H1 (cell line): ENCODE measurements around the gene EZH2. TPM values are rescaled to one million over a fixed set of nuclear protein-coding genes. Genes with fewer than 3 reads are reported as not detected.

Experiments
- CTCF ChIA-PET: fragments of 300-600 bp; sonication (Branson Sonifier 250); formaldehyde crosslinking; loops from one replicate; lab custom pipeline; 2021; ENCODE audit not compliant: partially characterized antibody; lab: Charles Lee
- POLR2A ChIA-PET: fragments of 300-600 bp; sonication (Branson Sonifier 250); formaldehyde crosslinking; loops from one replicate; lab custom pipeline; 2021; ENCODE audit warnings: inconsistent platforms; ENCODE audit not compliant: partially characterized antibody; lab: Charles Lee
- DNase-seq, 2 experiments: peaks; one replicate each; pipeline versions ENCODE4 v3.0.0 to v3.0.0-alpha.2; 2010 to 2022; ENCODE audit warnings: low spot score in 2 of 2, low read depth in 1 of 2, mixed read lengths in 1 of 2
- FAIRE-seq: peaks from 2 replicates; lab custom pipeline; 2011; peaks lifted over from hg19 to GRCh38; lab: Jason Lieb, UNC
- H2AFZ ChIP-seq: 2 replicates; pipeline ENCODE4 v1.8.1; 2012; ENCODE audit warnings: low read length, inconsistent platforms
- H2AK5ac ChIP-seq: 2 replicates; pipeline ENCODE4 v1.6.1; 2013; ENCODE audit warnings: low read depth, low read length
- H2BK120ac ChIP-seq: replicated peaks from 2 replicates; pipeline ENCODE3; 2013; ENCODE audit warnings: low read depth, low read length, inconsistent platforms
- H2BK12ac ChIP-seq: 2 replicates; pipeline ENCODE4 v1.6.1; 2013; ENCODE audit warnings: low read depth, low read length
- H2BK15ac ChIP-seq: 2 replicates; pipeline ENCODE4 v1.6.1; 2013; ENCODE audit warnings: low read length
- H2BK20ac ChIP-seq: 2 replicates; pipeline ENCODE4 v1.6.1; 2013; ENCODE audit warnings: low read length
- H2BK5ac ChIP-seq: 2 replicates; pipeline ENCODE4 v1.6.1; 2013; ENCODE audit warnings: low read depth, low read length
- H3K14ac ChIP-seq: 2 replicates; pipeline ENCODE4 v1.6.1; 2013; ENCODE audit warnings: inconsistent platforms; ENCODE audit not compliant: insufficient read length
- H3K18ac ChIP-seq: 2 replicates; pipeline ENCODE4 v1.6.1; 2013; ENCODE audit warnings: low read length; ENCODE audit errors: extremely low read depth
- H3K23ac ChIP-seq: 2 replicates; pipeline ENCODE4 v1.6.1; 2013; ENCODE audit warnings: inconsistent platforms; ENCODE audit not compliant: insufficient read length
- H3K23me2 ChIP-seq: 2 replicates; pipeline ENCODE4 v1.6.1; 2013; ENCODE audit warnings: low read depth, low read length
- H3K27ac ChIP-seq: 2 replicates; pipeline ENCODE4 v1.6.1; 2011; ENCODE audit warnings: low read depth, low read length, inconsistent platforms
- H3K27me3 ChIP-seq, 4 experiments: replicated peaks in 1 of 4; 1 replicate in 1 of 4; 2 replicates in 3 of 4; pipeline versions ENCODE4 v1.6.1 to v1.8.1; 2011 to 2013; ENCODE audit warnings: low read length in 3 of 4, mild to moderate bottlenecking in 3 of 4, inconsistent platforms in 2 of 4, mixed read lengths in 2 of 4, moderate library complexity in 1 of 4; ENCODE audit not compliant: control insufficient read depth in 3 of 4, insufficient read depth in 3 of 4; ENCODE audit errors: extremely low read depth in 1 of 4
- H3K36me3 ChIP-seq, 4 experiments: 2 replicates each; pipeline versions ENCODE4 v1.6.1 to v1.8.1; 2011 to 2013; ENCODE audit warnings: mild to moderate bottlenecking in 4 of 4, low read length in 3 of 4, moderate library complexity in 2 of 4, control low read depth in 1 of 4, inconsistent platforms in 1 of 4; ENCODE audit not compliant: insufficient read depth in 4 of 4, control insufficient read depth in 2 of 4
- H3K4ac ChIP-seq: replicated peaks from 2 replicates; pipeline ENCODE3; 2013; ENCODE audit warnings: low read length, low read depth, mixed read lengths, inconsistent platforms; ENCODE audit not compliant: insufficient read length
- H3K4me1 ChIP-seq, 4 experiments: replicated peaks in 1 of 4; 1 replicate in 1 of 4; 2 replicates in 3 of 4; pipeline versions ENCODE4 v1.6.1 to v1.8.1; 2011 to 2013; ENCODE audit warnings: low read length in 3 of 4, inconsistent platforms in 2 of 4, mixed read lengths in 1 of 4; ENCODE audit not compliant: insufficient read depth in 4 of 4, control insufficient read depth in 3 of 4
- H3K4me2 ChIP-seq, 2 experiments: 2 replicates each; pipeline versions ENCODE4 v1.6.1 to v1.8.1; 2011 to 2013; ENCODE audit warnings: low read depth in 2 of 2, low read length in 2 of 2, control low read depth in 1 of 2, inconsistent platforms in 1 of 2, mild to moderate bottlenecking in 1 of 2; ENCODE audit not compliant: insufficient read depth in 1 of 2
- H3K4me3 ChIP-seq, 4 experiments: fragments of 200-600, 300-600 bp in 1 of 4; sonication (generic), shearing (Covaris generic), sonication (Bioruptor Twin) in 1 of 4; 2 replicates each; pipeline versions ENCODE4 v1.5.1 to v1.8.1; 2011 to 2016; ENCODE audit warnings: low read length in 4 of 4, low read depth in 3 of 4, control low read depth in 2 of 4, inconsistent platforms in 2 of 4, mild to moderate bottlenecking in 2 of 4, mixed read lengths in 1 of 4, moderate library complexity in 1 of 4; ENCODE audit not compliant: insufficient read depth in 2 of 4; ENCODE audit errors: extremely low read depth in 1 of 4
- H3K56ac ChIP-seq: replicated peaks from 2 replicates; pipeline ENCODE3; 2013; ENCODE audit warnings: low read depth, mild to moderate bottlenecking, mixed read lengths, low read length, inconsistent platforms; ENCODE audit not compliant: insufficient read length
- H3K79me1 ChIP-seq: 2 replicates; pipeline ENCODE4 v1.6.1; 2013; ENCODE audit warnings: low read depth, low read length, control low read depth
- H3K79me2 ChIP-seq, 2 experiments: 2 replicates each; pipeline versions ENCODE4 v1.6.1 to v1.8.1; 2012 to 2013; ENCODE audit warnings: low read length in 2 of 2, mild to moderate bottlenecking in 2 of 2, inconsistent platforms in 1 of 2; ENCODE audit not compliant: insufficient read depth in 2 of 2, control insufficient read depth in 1 of 2
- H3K9ac ChIP-seq, 4 experiments: replicated peaks in 1 of 4; 1 replicate in 1 of 4; 2 replicates in 3 of 4; pipeline versions ENCODE4 v1.6.1 to v1.8.1; 2011 to 2013; ENCODE audit warnings: low read depth in 3 of 4, low read length in 3 of 4, control low read depth in 2 of 4, mild to moderate bottlenecking in 2 of 4, moderate library complexity in 2 of 4, inconsistent platforms in 1 of 4; ENCODE audit errors: extremely low read depth in 1 of 4
- H3K9me3 ChIP-seq, 2 experiments: 2 replicates each; pipeline versions ENCODE4 v1.6.1 to v1.8.1; 2012 to 2013; ENCODE audit warnings: mild to moderate bottlenecking in 2 of 2, moderate library complexity in 2 of 2, control low read depth in 1 of 2, inconsistent platforms in 1 of 2, low read depth in 1 of 2, low read length in 1 of 2, mixed read lengths in 1 of 2; ENCODE audit not compliant: insufficient read depth in 2 of 2
- H4K20me1 ChIP-seq, 2 experiments: replicated peaks in 1 of 2; 2 replicates each; pipeline versions ENCODE3 to v1.8.1; 2011 to 2013; ENCODE audit warnings: inconsistent platforms in 2 of 2, low read length in 2 of 2, mild to moderate bottlenecking in 1 of 2; ENCODE audit not compliant: insufficient read depth in 2 of 2, control insufficient read depth in 1 of 2
- H4K5ac ChIP-seq: 2 replicates; pipeline ENCODE4 v1.6.1; 2013; ENCODE audit warnings: low read length, low read depth, mixed read lengths, inconsistent platforms; ENCODE audit not compliant: insufficient read length
- H4K8ac ChIP-seq: 2 replicates; pipeline ENCODE4 v1.8.0; 2013; ENCODE audit warnings: mild to moderate bottlenecking, moderate library complexity, low read length, inconsistent platforms; ENCODE audit not compliant: insufficient read depth; ENCODE audit errors: extremely low read depth
- H4K91ac ChIP-seq: replicated peaks from 2 replicates; pipeline ENCODE3; 2013; ENCODE audit warnings: low read length, mixed read lengths, inconsistent platforms; ENCODE audit not compliant: insufficient read length
- CBX5 ChIP-seq: fragments of 300-800, 300-1000 bp; sonication (generic); IDR thresholded peaks from 2 replicates; pipeline ENCODE4 v1.7.1; 2016; ENCODE audit warnings: antibody characterized with exemption, low read length, low read depth
- GABPA ChIP-seq: IDR thresholded peaks from 2 replicates; pipeline ENCODE4 v1.6.1; 2011; ENCODE audit warnings: mild to moderate bottlenecking, low read length, moderate library complexity, borderline replicate concordance; ENCODE audit not compliant: insufficient read depth
- NANOG ChIP-seq: IDR thresholded peaks from 2 replicates; pipeline ENCODE4 v1.6.1; 2011; ENCODE audit warnings: low read length, low read depth, mild to moderate bottlenecking, inconsistent platforms; ENCODE audit not compliant: insufficient read depth, poor library complexity, severe bottlenecking
- WGBS, 2 experiments: shearing (Covaris generic) in 1 of 2; methylation state at CpG; one replicate each; pipeline versions ENCODE4 v1.1.6 to v1.1.7; 2013 to 2015; ENCODE audit warnings: low lambda C conversion rate in 2 of 2, mixed read lengths in 2 of 2, inconsistent platforms in 1 of 2, low coverage in 1 of 2, missing lambda C conversion rate in 1 of 2; ENCODE audit not compliant: insufficient replicate concordance in 2 of 2, insufficient coverage in 1 of 2, insufficient read length in 1 of 2; ENCODE audit errors: extremely low coverage in 1 of 2, missing lambda C conversion rate in 1 of 2; 5-methylcytosine and 5-hydroxymethylcytosine counted together
- polyA plus RNA-seq, 7 experiments: library from polyadenylated mRNA; depleted of rRNA in 3 of 7; stranded (reverse) in 5 of 7; unstranded in 2 of 7; fragments of >200 nt in 5 of 7; fragments of 200-250 nt in 2 of 7; gene quantifications; 1 replicate in 5 of 7; 2 replicates in 1 of 7; 4 replicates in 1 of 7; pipeline versions ENCODE4 v1.2.1 to v1.2.3, GENCODE V29; 2011 to 2013; ENCODE audit warnings: missing spikeins in 2 of 7, mixed read lengths in 2 of 7
- total RNA-seq: library from RNA; stranded (reverse); fragmentation: NEBNext Ultra II Directional; extraction: Animal tissue kit (Norgen Biotek cat#: 25700); gene quantifications from 2 replicates; pipeline ENCODE4 v1.2.1, GENCODE V29; 2021

The EZH2 gene
- total and polyA plus RNA-seq, 2 of the 8 experiments (the other 6 are each of a cell fraction or from before 2014, with no cell fraction given), result 28.9 to 49.0 TPM

GRCh38 chr7:148866362-148866761 is 17.7 kb downstream of the EZH2 start:
- no peak overlapping the region for H2BK20ac ChIP-seq
- H3K4me2 ChIP-seq, result no peak overlapping the region
- no peak overlapping the region for H4K8ac ChIP-seq
- no peak for FAIRE-seq
- no peak overlapping the region for H3K56ac ChIP-seq
- no peak overlapping the region for H3K23ac ChIP-seq
- H4K20me1 ChIP-seq, result peaks cover 8 to 10% of the 10 kb centered on the region in 2 experiments
- H3K79me2 ChIP-seq, result peaks cover 9 to 99% of the 10 kb centered on the region in 2 experiments
- no peak overlapping the region for H2AK5ac ChIP-seq
- H2BK12ac ChIP-seq, result no peak overlapping the region
- no peak overlapping the region for H2BK120ac ChIP-seq
- H3K79me1 ChIP-seq, result 0 out of 2 replicates have a peak, but pooled peaks cover 2% of the 10 kb centered on the region
- 79% methylated on average over 6 of the region's 6 CpGs; no CpG with 5 or more reads in 1 of the 2 experiments for WGBS, 2 experiments
- TF ChIP-seq CBX5 (no peak), NANOG (no peak), GABPA (no peak)
- ChIA-PET POLR2A (no interaction called here), CTCF (no interaction called here)
- H3K36me3 ChIP-seq, result no peaks in the 10 kb centered on the region; a peak in 1 of 8 replicates
- no peaks in the 10 kb centered on the region for H3K27me3 ChIP-seq
- H2BK5ac ChIP-seq, result no peak overlapping the region
- H3K4ac ChIP-seq, result no peak overlapping the region
- H3K18ac ChIP-seq, result no peak overlapping the region
- H3K9me3 ChIP-seq, result peaks cover 0 to 9% of the 10 kb centered on the region in 2 experiments; a peak in 1 of 4 replicates
- H3K23me2 ChIP-seq, result no peaks in the 10 kb centered on the region
- no peak overlapping the region for H3K9ac ChIP-seq
- no peak overlapping the region for H2BK15ac ChIP-seq
- H3K14ac ChIP-seq, result no peak overlapping the region
- H3K4me1 ChIP-seq, result peaks cover 0 to 15% (median 4%) of the 10 kb centered on the region in 4 experiments; a peak in 3 of 7 replicates
- no peak overlapping the region for H3K27ac ChIP-seq
- H4K5ac ChIP-seq, result no peak overlapping the region
- DNase-seq, result no peak
- no peak overlapping the region for H3K4me3 ChIP-seq
- H4K91ac ChIP-seq, result no peak overlapping the region
- H2AFZ ChIP-seq, result no peak overlapping the region
